Esophagus (tissue), 2 donors: ENCODE data around the gene C1QTNF7. TPM values are rescaled to one million over a fixed set of nuclear protein-coding genes. Genes with fewer than 3 reads are reported as not detected.

Experiments used
- H3K27ac ChIP-seq, 2 donors: one replicate each; pipeline ENCODE4 v1.5.1; 2013; ENCODE audit warnings: low read depth in 2 of 2, mild to moderate bottlenecking in 2 of 2, inconsistent platforms in 1 of 2, low read length in 1 of 2, moderate library complexity in 1 of 2
- H3K27me3 ChIP-seq, 2 donors: one replicate each; pipeline ENCODE4 v1.6.1; 2013; ENCODE audit warnings: low read length in 2 of 2, control low read depth in 1 of 2, mild to moderate bottlenecking in 1 of 2; ENCODE audit not compliant: insufficient read depth in 2 of 2, control insufficient read depth in 1 of 2
- H3K36me3 ChIP-seq, 2 donors: one replicate each; pipeline ENCODE4 v1.6.1; 2013; ENCODE audit warnings: low read length in 1 of 2; ENCODE audit not compliant: control insufficient read depth in 2 of 2, insufficient read depth in 2 of 2
- H3K4me1 ChIP-seq, 2 donors: one replicate each; pipeline ENCODE4 v1.6.1; 2013; ENCODE audit warnings: low read length in 1 of 2; ENCODE audit not compliant: control insufficient read depth in 2 of 2, insufficient read depth in 2 of 2
- H3K4me3 ChIP-seq, 2 donors: one replicate each; pipeline ENCODE4 v1.5.1; 2013; ENCODE audit warnings: low read length in 2 of 2, mild to moderate bottlenecking in 2 of 2, low read depth in 1 of 2, moderate library complexity in 1 of 2
- H3K9me3 ChIP-seq, 2 donors: one replicate each; pipeline ENCODE4 v1.6.1; 2013; ENCODE audit warnings: mild to moderate bottlenecking in 2 of 2, low read depth in 1 of 2, low read length in 1 of 2, moderate library complexity in 1 of 2; ENCODE audit not compliant: control insufficient read depth in 2 of 2, insufficient read depth in 1 of 2
- WGBS, 2 donors: extraction: QIAGEN DNeasy Blood & Tissue Kit; methylation state at CpG; one replicate each; pipeline ENCODE4 v1.1.7; 2013; 5-methylcytosine and 5-hydroxymethylcytosine counted together
- polyA plus RNA-seq, 2 donors: library from polyadenylated mRNA; stranded (reverse); fragments of 200-250 nt; gene quantifications; one replicate each; pipeline ENCODE4 v1.2.3, GENCODE V29; 2013
- donor health status: healthy with polysubstance abuse.
- donor health status: Bipolar disorder and iron deficiency.

C1QTNF7 gene
- polyA plus RNA-seq, 2 donors, result 0.85 to 1.4 TPM

DNA sequence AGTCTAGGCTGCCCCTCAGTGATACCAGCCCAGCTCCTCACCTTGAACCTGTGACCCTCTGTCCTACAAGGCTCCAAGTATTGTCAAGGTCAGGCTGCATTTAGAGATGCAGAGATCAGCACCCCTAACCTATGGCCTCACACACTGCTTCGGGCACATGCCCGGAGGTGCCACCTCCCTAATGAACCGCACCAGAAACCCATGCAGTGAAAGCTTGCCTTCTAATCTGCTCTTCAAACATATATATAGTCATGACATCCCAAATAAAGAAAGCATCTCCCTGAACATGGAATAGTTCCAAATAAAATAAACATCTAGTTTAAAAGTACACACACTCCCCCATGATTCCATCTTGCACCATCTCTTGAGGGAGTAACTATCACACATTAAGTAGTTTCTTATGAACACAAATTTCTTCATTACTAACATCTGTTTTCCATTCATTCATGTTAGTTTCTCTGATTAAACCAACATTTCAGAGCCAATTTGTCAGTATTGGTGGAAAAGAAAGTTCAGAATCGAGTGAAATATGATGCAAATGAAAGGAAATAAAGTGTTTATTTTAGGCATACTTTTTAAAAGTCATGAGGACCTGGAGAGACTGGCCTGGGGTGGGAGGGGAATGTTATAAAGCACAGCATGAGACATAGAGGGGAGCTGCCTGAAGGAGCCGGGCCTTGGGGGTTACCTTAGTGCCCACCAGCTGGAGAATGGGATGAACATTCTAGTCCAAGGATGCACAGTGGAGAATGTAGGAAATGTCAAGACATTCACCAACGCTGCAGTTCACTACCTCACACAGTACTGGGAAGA lies 61.0 kb downstream of the C1QTNF7 start:
- no peaks in the 10 kb centered on the region for H3K27me3 ChIP-seq
- H3K27ac ChIP-seq, result no peak overlapping the region
- peaks cover 0 to 5% of the 10 kb centered on the region in 2 donors for H3K9me3 ChIP-seq
- 77 to 81% methylated on average over 6 of the region's 6 CpGs for WGBS, 2 donors
- H3K4me3 ChIP-seq, result no peak overlapping the region
- H3K4me1 ChIP-seq, result no peaks in the 10 kb centered on the region
- H3K36me3 ChIP-seq, result peaks cover 0 to 2% of the 10 kb centered on the region in 2 donors

DNA sequence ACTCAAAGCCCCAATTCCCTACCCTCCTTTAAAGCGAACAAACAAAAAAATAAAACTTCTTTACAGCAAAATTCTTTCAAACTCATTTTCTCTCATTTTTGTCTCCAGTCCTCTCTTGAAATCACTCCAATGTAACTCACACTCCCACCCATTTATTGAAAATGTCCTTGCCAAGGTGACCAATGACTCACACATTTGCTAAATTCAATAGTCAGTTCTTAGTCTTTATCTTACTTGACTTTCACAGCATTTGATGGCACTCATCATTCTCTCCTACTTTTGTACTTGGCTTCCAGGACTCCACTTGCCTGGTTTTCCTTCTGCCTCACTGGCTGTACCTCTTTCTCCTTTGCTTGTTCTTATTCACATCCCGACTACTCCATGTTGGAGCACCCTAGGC lies 61.7 kb downstream of the C1QTNF7 start:
- Histone ChIP-seq H3K27me3 (no peaks in the 10 kb centered on the region), H3K36me3 (peaks cover 0 to 2% of the 10 kb centered on the region in 2 donors), H3K27ac (no peak overlapping the region), H3K4me1 (no peaks in the 10 kb centered on the region), H3K9me3 (peaks cover 0 to 5% of the 10 kb centered on the region in 2 donors), H3K4me3 (no peak overlapping the region)
- WGBS, 2 donors, result 93% methylated on average over 2 of the region's 2 CpGs

DNA sequence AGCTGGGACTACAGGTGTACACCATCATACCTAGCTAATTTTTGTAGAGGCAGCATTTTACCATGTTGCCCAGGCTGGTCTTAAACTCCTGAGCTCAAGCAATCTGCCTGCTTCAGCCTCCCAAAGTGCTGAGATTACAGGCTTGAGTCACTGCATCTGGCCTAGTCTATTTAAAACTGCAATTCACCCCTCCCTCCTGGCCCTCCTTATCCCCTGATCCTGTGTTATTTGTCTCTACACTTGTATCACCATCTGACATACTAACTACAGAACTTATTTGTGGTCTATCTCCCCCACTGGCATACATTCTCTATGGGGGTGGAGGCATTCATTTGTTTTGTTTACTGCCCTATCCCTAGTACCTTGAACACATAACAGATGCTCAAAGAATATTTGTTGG lies 65.6 kb downstream of the C1QTNF7 start:
- Histone ChIP-seq H3K4me1 (no peaks in the 10 kb centered on the region), H3K27ac (no peak overlapping the region), H3K36me3 (peaks cover 0 to 2% of the 10 kb centered on the region in 2 donors), H3K27me3 (no peaks in the 10 kb centered on the region), H3K4me3 (no peak overlapping the region), H3K9me3 (peaks cover 0 to 4% of the 10 kb centered on the region in 2 donors)

DNA sequence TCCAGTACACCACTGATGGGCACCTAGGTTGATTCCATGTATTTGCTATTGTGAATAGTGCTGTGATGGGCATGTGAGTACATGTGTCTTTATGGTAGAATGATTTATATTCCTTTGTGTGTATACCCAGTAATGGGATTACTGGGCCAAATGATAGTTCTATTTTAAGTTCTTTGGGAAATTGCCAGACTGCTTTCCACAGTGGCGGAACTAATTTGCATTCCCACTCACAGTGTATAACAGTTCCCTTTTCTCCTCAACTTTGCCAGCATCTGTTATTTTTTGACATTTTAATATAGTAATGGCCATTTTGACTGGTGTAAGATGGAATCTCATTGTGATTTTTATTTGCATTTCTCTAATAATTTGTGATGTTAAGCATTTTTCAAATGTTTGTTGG lies 67.8 kb downstream of the C1QTNF7 start:
- 43 to 63% methylated on average over 1 of the region's 1 CpG for WGBS, 2 donors

More for the DNA sequence above, 67.8 kb downstream of the C1QTNF7 start:
- Histone ChIP-seq H3K4me3 (no peak overlapping the region), H3K27me3 (no peaks in the 10 kb centered on the region), H3K36me3 (no peaks in the 10 kb centered on the region), H3K9me3 (no peaks in the 10 kb centered on the region), H3K27ac (no peak overlapping the region), H3K4me1 (no peaks in the 10 kb centered on the region)

Other genes starting within 250 kb of the C1QTNF7 start
- gene CC2D2A, start 41.8 kb downstream of the C1QTNF7 start, polyA plus RNA-seq, result 1 to 10 TPM; 4.0 to 4.5 TPM
- 10 to 100 TPM; 37.5 to 39.9 TPM for gene FBXL5, start 227.3 kb downstream of the C1QTNF7 start, polyA plus RNA-seq